GM19397 (cell line): ENCODE measurements around the gene ELFN1.

Experiments used
- ATAC-seq: cut with Tn5 transposase; IDR thresholded peaks from one replicate; pipeline ENCODE4 v1.9.1; 2021; ENCODE audit warnings: mild to moderate bottlenecking, moderate library complexity; ENCODE audit not compliant: unreplicated experiment

Gene ELFN1

GRCh38 chr7:1641661-1642260, 28.3 kb upstream of the ELFN1 start:
- no peak for ATAC-seq

- no peak for ATAC-seq
Measured at GRCh38 chr7:1642291-1642731, 27.8 kb upstream of the ELFN1 start.

DNA sequence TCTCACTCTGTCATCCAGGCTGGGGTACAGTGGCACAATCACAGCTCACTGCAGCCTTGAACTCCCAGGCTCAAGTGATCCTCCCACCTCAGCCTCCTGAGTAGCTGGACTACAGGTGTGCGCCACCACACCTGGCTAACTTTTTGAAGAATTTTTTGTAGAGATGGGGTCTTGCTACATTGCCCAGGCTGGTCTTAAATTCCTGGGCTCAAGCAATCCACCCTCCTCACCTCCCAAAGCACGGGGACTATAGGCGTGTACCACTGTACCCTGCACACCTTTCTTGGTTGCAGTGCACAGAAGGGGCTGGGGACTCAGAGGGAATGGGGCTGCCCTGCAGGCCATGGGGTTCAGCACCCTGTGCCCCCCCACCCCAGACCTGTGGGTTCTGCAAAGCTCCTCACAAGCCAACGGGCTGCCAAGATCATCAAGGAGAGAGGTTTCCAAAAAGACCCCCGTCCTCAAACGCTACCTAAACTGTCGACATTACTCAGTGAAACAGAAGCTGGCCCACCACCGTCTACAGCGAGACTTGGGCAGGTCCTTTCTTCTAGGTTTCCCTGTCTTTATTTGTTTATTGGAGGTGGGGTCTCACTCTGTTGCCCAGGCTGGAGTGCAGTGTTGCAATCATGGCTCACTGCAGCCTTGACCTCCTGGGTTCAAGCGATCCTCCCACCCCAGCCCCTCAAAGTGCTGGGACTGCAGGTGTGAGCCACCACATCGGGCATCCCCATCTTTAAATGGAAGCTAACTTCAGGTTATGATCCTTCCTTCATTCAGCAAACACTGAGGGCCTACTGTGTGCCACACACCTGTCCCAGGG, 26.6 kb upstream of the ELFN1 start:
- no peak for ATAC-seq

DNA sequence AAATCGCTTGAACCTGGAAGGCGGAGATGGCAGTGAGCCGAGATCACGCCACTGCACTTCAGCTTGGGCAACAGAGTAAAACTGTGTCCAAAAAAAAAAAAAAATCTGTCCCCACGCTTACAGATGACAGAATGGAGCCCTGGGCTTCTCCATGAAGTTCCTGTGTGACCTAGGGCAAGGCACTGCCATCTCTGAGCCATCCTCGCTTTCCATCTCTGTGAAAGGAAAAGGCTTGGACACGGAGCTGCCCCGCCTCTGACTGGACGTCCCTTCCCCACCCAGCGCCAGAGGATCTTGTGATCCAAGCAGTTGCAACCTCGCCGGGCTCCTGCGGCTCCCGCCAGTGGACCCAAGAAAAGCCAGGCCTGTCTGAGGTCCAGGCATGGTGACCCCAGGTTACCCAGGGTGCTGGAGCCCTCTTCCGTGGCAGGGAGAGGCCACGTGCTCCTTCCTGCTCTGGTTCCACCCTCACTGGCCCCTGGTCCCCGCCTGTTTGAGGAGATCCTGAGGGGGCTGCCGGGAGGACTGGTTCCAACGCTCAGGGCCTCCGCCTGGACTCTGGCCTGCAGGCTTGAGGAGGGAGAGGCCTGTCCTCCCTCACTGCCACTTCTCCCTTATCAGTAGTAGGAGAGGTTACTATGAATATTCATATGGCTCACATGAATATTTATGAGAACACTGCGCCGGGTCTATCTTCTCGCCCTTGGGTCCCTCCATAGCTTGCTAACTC, 25.6 kb upstream of the ELFN1 start:
- ATAC-seq = no peak

GRCh38 chr7:1645071-1645409, 25.0 kb upstream of the ELFN1 start:
- no peak for ATAC-seq

- ATAC-seq = no peak
Measured at GRCh38 chr7:1645476-1645875, 24.6 kb upstream of the ELFN1 start.

DNA sequence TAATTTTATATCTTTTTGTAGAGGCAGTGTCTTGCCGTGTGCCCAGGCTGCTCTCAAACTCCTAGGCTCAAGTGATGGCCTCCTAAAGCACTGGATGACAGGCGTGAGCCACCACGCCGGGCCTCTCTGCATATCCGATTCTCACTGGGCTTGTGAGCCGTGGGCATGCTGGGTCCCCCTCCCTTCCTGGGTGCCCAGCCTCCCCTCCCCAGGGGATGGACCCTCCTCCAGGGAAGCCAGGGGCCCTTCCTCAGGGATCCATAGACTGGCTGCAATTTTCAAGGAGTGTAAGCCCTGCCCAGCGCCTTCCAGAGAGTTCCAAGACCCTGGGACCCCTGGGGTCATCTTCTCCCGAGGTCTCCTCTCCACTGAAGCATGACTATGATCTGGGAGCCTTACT, 23.7 kb upstream of the ELFN1 start:
- no peak for ATAC-seq

DNA sequence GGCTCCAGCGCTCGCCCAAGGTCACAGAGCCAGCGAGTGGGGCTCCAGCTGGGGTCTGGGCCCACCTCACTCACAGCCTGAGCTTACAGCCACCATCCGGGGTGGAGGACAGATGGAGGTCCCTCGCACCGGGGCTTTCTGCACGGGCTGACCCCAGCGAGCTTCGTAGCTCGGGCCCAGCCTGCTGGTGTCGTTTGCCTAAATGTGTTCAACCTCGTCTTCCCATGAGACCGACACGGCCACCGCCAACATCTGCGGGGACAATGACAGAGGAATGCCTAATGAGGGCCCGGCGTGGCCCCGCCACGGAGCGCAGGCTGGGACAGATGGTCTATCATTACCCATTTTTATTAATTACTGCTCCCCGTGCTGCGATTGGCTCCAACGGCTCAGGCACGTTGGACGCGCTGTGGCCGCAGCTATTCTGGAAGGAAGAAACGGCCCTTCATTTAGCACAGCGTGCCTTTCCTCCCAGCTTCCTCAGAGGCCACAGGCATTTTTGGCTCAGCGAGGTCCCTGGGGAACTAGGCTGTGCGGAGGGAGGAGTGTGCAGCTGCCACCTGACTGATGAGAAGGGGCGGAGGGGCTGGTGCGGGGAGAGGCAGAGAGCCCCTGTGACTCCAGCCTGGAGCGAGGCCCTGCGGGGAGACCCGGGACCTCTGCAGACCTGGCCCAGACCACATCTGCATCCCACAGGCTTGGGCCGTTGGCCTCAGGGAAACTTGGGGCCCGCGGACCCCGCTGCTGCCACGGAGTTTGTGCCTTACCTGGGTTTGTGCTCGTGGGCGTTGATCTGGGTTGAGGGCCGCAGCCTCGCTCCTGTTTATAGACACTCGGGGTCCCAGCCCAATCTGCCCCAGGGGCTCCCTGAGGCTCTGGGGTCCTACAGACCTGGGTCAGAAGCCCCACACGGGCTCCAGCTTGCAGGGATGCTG, 22.9 kb upstream of the ELFN1 start:
- no peak for ATAC-seq

- no peak for ATAC-seq
Measured at GRCh38 chr7:1647961-1648672, 22.0 kb upstream of the ELFN1 start.

- ATAC-seq = no peak
Measured at GRCh38 chr7:1649751-1650326, 20.2 kb upstream of the ELFN1 start.

GRCh38 chr7:1650363-1651030, 19.6 kb upstream of the ELFN1 start:
- ATAC-seq = no peak

GRCh38 chr7:1651031-1651446, 19.0 kb upstream of the ELFN1 start:
- no peak for ATAC-seq

DNA sequence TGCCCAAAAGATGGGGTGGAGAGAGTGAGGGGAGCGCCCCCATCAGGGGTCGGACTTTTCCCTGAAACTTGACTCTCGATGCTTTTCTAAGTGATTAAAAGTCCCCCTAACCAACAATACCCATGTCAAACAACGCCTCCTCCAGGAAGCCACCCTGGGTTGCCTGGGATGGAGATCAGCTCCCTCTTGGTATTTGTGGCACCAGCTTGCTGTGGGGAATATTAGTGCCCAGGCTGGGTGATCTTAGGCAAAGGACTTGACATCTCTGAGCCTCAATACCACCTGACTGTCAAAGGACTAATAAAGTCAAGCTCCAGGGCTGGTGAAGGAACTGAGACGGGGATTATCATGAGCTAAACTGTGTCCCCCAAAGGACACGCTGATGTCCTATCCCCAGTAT, 18.2 kb upstream of the ELFN1 start:
- no peak for ATAC-seq

- ATAC-seq = no peak
Measured at GRCh38 chr7:1653500-1653899, 16.6 kb upstream of the ELFN1 start.

DNA sequence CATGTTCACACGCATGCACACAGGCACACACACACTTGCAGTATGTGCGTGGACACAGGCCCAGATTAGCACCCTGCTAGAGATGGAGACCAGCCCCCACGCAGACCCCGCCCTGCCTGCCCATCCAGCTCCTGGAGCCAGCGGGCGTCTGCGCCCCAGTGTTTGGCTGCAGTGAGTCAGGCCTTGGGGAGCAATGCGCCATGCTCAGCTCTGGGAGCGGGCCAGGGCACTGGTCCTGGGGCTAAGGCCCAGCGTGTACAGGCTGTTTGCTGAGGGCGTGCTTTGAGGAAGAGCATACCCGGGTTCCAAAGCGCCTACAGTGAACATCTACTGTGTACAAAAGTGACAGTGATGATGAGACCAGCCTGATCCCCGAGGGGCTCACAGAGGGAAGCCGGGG, 16.0 kb upstream of the ELFN1 start:
- ATAC-seq = no peak

GRCh38 chr7:1654738-1655475, 15.2 kb upstream of the ELFN1 start:
- ATAC-seq = no peak

DNA sequence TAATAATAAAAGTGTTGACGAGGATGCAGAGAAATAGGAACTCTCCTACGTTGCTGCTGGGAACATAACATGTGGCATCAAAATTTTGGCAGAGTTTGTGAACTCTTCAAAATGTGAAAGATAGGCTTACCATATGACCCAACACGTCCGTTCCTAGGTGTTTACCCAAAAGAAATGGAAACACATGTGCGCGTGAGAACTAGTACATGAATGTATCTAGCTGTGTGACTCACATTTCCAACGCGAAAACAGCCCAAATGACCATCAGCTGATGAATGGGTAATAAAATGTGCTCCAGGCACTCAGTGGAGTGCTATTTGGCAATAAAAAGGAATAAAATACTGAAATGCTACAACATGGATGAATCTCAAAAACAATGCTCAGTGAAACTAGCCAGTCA, 10.4 kb upstream of the ELFN1 start:
- no peak for ATAC-seq

DNA sequence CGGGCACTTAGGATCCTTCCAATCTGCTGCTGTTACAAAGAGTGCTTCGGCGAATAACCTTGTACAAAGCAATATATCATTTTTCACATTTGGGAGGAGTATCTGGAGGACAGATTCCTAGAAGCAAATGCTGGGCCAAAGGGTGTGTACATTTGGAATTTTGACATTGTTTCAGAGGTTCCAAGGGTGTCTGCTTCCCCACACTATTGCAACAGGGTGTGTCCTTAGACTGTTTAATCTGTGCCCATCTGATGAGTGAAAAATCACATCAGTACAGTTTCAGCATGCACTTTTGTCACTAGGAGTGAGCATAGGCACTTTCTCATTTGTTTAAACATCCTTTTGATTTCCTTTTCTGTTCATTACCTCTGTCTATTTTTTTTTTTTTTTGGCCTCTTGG, 8.6 kb upstream of the ELFN1 start:
- no peak for ATAC-seq

- ATAC-seq = no peak
Measured at GRCh38 chr7:1662101-1662500, 8.0 kb upstream of the ELFN1 start.
